SH-SY5Y (cell line): ENCODE data around the gene CLMN.

Experiments
- GATA2 ChIP-seq: IDR thresholded peaks from 2 replicates; pipeline ENCODE4 v1.6.1; 2011; ENCODE audit warnings: mild to moderate bottlenecking, low read depth, low read length
- GATA3 ChIP-seq: IDR thresholded peaks from 2 replicates; pipeline ENCODE4 v1.6.1; 2011; ENCODE audit warnings: low read depth, mild to moderate bottlenecking, low read length, moderate library complexity

DNA sequence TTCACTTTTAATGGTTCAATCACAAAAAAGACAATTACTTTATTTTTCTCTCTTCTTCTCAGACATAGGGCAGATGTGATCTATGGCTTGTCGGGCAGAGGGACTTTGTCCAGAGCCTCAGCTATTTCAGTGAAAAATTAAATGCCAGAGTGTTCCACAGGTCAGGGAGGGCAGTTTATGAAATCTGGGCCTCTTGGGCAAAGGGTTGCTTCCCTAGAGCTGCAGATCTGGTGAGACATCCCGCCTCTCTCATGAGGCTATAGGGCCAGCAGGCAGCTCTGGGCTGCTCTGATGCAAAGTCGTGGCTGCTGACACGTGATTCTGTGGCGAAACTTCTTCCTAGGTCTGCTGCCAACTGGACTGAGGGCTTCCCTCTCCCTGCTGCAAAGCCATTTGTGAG lies 6.0 kb downstream of the CLMN start:
- no peak for TF ChIP-seq GATA2
- TF ChIP-seq GATA3 = no peak
